ENCODE results near the gene FILIP1.
"Not testable (repeated sequence)": the region's sequence is repeated elsewhere in the genome, so short reads cannot be mapped to it uniquely, and the experiment has no call there.

FILIP1 gene

GRCh38 chr6:75415804-75416203, 77.8 kb downstream of the FILIP1 start:
- H3K4me3 ChIP-seq (ENCODE audit: low read depth, low read length): no peak overlapping the region
- no peak for DNase-seq (ENCODE audit: low read depth)
- TF ChIP-seq, protein P1, sequence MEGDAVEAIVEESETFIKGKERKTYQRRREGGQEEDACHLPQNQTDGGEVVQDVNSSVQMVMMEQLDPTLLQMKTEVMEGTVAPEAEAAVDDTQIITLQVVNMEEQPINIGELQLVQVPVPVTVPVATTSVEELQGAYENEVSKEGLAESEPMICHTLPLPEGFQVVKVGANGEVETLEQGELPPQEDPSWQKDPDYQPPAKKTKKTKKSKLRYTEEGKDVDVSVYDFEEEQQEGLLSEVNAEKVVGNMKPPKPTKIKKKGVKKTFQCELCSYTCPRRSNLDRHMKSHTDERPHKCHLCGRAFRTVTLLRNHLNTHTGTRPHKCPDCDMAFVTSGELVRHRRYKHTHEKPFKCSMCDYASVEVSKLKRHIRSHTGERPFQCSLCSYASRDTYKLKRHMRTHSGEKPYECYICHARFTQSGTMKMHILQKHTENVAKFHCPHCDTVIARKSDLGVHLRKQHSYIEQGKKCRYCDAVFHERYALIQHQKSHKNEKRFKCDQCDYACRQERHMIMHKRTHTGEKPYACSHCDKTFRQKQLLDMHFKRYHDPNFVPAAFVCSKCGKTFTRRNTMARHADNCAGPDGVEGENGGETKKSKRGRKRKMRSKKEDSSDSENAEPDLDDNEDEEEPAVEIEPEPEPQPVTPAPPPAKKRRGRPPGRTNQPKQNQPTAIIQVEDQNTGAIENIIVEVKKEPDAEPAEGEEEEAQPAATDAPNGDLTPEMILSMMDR (IDR thresholded peaks at IDR 0.05; ENCODE audit: control insufficient read depth, extremely low read depth, insufficient read depth): no peak

- no peak overlapping the region for H3K4me3 ChIP-seq (ENCODE audit: low read depth, low read length)
- no peak for DNase-seq (ENCODE audit: low read depth)
- TF ChIP-seq, protein P1 (IDR thresholded peaks at IDR 0.05; ENCODE audit: control insufficient read depth, extremely low read depth, insufficient read depth): no peak
Measured at GRCh38 chr6:75414445-75415021, 79.1 kb downstream of the FILIP1 start.

DNA sequence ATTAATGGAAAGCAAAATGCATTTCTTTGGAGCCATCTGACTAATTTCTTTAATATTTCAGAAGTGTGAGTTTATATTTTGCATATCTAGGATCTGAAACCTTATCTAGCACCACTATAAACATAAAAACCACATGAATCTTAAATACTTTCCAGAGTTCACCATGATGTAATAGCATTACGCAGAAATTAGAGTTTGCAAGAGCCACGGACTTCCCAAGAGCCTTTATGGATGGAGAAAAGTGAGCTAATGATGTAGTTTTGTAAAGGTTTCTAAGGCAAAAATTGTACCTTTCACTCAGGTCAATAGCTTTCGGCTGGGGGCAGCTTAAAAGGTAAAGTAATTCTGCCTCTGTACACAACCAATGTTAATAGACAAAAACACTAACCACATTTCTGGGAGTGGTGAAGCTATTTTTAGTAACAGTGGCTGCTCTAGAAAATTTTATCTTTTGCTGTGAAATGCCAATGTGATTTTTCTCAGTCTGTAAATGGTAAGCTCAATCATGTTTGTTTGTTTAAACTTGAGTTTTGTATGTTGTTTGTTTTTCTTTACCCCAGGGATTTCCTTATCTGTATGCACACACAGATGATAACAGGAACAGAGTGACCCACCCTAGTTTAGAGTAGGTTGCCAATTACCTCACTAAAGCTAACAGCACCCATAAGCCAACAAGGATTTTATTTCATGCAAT, 80.5 kb downstream of the FILIP1 start:
- peak; percentile 37 for DNase-seq (ENCODE audit: low read depth)
- H3K4me3 ChIP-seq (ENCODE audit: low read depth, low read length): no peak overlapping the region
- TF ChIP-seq, protein P1 (IDR thresholded peaks at IDR 0.05; ENCODE audit: control insufficient read depth, extremely low read depth, insufficient read depth): no peak

DNA sequence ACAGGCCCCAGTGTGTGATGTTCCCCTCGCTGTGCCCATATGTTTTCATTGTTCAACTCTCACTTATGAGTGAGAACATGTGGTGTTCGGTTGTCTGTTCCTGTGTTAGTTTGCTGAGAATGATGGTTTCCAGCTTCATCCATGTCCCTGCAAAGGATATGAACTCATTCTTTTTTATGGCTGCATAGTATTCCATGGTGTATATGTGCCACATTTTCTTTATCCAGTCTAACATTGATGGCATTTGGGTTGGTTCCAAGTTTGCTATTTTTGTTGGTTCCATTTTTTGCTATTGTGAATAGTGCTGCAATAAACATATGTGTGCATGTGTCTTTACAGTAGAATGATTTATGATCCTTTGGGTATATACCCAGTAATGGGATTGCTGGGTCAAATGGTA, 83.0 kb downstream of the FILIP1 start:
- not testable (repeated sequence) for H3K4me3 ChIP-seq (ENCODE audit: low read depth, low read length); DNase-seq (ENCODE audit: low read depth)

DNA sequence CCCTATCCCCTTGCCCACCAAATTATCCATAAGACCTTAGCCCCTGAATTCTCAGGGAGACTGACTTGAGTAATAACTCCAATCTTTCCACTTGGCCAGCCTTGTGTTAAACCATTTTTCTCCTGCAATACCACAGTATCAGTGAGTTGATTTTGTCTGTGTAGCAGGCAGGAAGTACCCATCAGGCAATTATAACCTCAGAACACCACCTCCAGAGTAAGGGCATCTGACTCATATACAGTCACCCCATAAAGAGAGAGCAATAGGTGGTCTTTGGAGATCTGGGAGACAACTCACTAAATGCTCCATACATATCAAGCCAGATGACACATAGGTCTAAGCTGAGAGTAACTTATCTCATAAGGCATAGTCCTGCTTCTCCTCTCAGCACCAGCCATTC, 83.7 kb downstream of the FILIP1 start:
- TF ChIP-seq, protein P1 (IDR thresholded peaks at IDR 0.05; ENCODE audit: control insufficient read depth, extremely low read depth, insufficient read depth): no peak
- DNase-seq (ENCODE audit: low read depth): no peak
- H3K4me3 ChIP-seq (ENCODE audit: low read depth, low read length): no peak overlapping the region

DNA sequence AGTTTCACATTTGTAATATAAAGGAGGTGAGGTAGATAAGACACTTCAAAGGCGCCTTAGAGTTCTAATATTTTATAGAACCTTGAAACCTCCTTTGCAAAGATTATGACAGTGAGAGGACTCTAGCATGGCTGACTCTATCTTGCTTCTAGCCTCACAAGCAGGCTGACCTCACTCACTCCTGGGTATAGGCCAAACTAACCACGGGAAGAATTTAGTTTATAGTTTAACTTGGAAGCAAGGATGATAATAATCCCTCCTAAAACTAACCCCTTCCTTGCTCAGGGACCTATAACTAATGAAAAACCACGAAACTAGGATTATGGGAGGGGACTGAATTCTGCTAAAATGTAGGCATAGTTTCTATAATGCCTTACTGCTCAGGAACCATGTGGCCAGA, 84.3 kb downstream of the FILIP1 start:
- H3K4me3 ChIP-seq (ENCODE audit: low read depth, low read length): no peak overlapping the region
- TF ChIP-seq, protein P1 (IDR thresholded peaks at IDR 0.05; ENCODE audit: control insufficient read depth, extremely low read depth, insufficient read depth): no peak
- no peak for DNase-seq (ENCODE audit: low read depth)

GRCh38 chr6:75403563-75404080, 90.0 kb downstream of the FILIP1 start:
- TF ChIP-seq, protein P1 (IDR thresholded peaks at IDR 0.05; ENCODE audit: control insufficient read depth, extremely low read depth, insufficient read depth): no peak
- H3K4me3 ChIP-seq (ENCODE audit: low read depth, low read length): no peak overlapping the region
- DNase-seq (ENCODE audit: low read depth): no peak

Measured in LNCaP clone FGC (cell line).